Rectal smooth muscle tissue (tissue), 1 donor: ENCODE results near the gene NMUR1.

Source experiments
- H3K27ac ChIP-seq: one replicate; pipeline ENCODE4 v1.7.0; 2013; ENCODE audit warnings: low read depth, low read length, inconsistent platforms
- H3K27me3 ChIP-seq: one replicate; pipeline ENCODE4 v1.7.0; 2013; ENCODE audit warnings: low read length; ENCODE audit not compliant: control insufficient read depth, insufficient read depth
- H3K36me3 ChIP-seq: one replicate; pipeline ENCODE4 v1.7.0; 2013; ENCODE audit warnings: low read length; ENCODE audit not compliant: control insufficient read depth, insufficient read depth
- H3K4me1 ChIP-seq: one replicate; pipeline ENCODE4 v1.7.0; 2013; ENCODE audit warnings: low read length; ENCODE audit not compliant: control insufficient read depth, insufficient read depth
- H3K4me3 ChIP-seq: one replicate; pipeline ENCODE4 v1.7.0; 2013; ENCODE audit warnings: low read length
- H3K9ac ChIP-seq: one replicate; pipeline ENCODE4 v1.7.0; 2013; ENCODE audit warnings: low read length

Gene NMUR1

GRCh38 chr2:231486851-231487596 lies 43.2 kb downstream of the NMUR1 start:
- Histone ChIP-seq H3K4me3 (no peak overlapping the region), H3K27ac (no peak overlapping the region), H3K36me3 (no peaks in the 10 kb centered on the region), H3K27me3 (no peaks in the 10 kb centered on the region), H3K9ac (no peak overlapping the region), H3K4me1 (peaks cover 4% of the 10 kb centered on the region)

GRCh38 chr2:231483398-231484329 lies 46.6 kb downstream of the NMUR1 start:
- Histone ChIP-seq H3K27me3 (no peaks in the 10 kb centered on the region), H3K36me3 (no peaks in the 10 kb centered on the region), H3K4me1 (peaks cover 4% of the 10 kb centered on the region), H3K27ac (peak overlapping the region; percentile 73), H3K4me3 (peak overlapping the region; percentile 51), H3K9ac (peak overlapping the region; percentile 61)

- peak overlapping the region; percentile 61 for H3K9ac ChIP-seq
- H3K4me3 ChIP-seq, result peak overlapping the region; percentile 51
- H3K4me1 ChIP-seq, result peaks cover 4% of the 10 kb centered on the region
- H3K36me3 ChIP-seq, result no peaks in the 10 kb centered on the region
- peak overlapping the region; percentile 73 for H3K27ac ChIP-seq
- H3K27me3 ChIP-seq, result no peaks in the 10 kb centered on the region
These were observed 47.3 kb downstream of the NMUR1 start for GRCh38 chr2:231482806-231483391.

GRCh38 chr2:231480781-231481180 lies 49.5 kb downstream of the NMUR1 start:
- H3K4me1 ChIP-seq, result peaks cover 4% of the 10 kb centered on the region
- no peaks in the 10 kb centered on the region for H3K27me3 ChIP-seq
- H3K36me3 ChIP-seq, result no peaks in the 10 kb centered on the region
- no peak overlapping the region for H3K9ac ChIP-seq
- no peak overlapping the region for H3K27ac ChIP-seq
- no peak overlapping the region for H3K4me3 ChIP-seq

- Histone ChIP-seq H3K9ac (no peak overlapping the region), H3K27ac (no peak overlapping the region), H3K4me1 (peaks cover 4% of the 10 kb centered on the region), H3K27me3 (no peaks in the 10 kb centered on the region), H3K4me3 (no peak overlapping the region), H3K36me3 (no peaks in the 10 kb centered on the region)
These were observed 50.8 kb downstream of the NMUR1 start for GRCh38 chr2:231479455-231479854.

- no peak overlapping the region for H3K27ac ChIP-seq
- no peak overlapping the region for H3K4me3 ChIP-seq
- no peak overlapping the region for H3K9ac ChIP-seq
- no peaks in the 10 kb centered on the region for H3K36me3 ChIP-seq
- no peaks in the 10 kb centered on the region for H3K4me1 ChIP-seq
- no peaks in the 10 kb centered on the region for H3K27me3 ChIP-seq
These were observed 53.3 kb downstream of the NMUR1 start for GRCh38 chr2:231476920-231477319.

GRCh38 chr2:231475965-231476364 lies 54.3 kb downstream of the NMUR1 start:
- Histone ChIP-seq H3K27ac (no peak overlapping the region), H3K4me3 (no peak overlapping the region), H3K9ac (no peak overlapping the region), H3K4me1 (no peaks in the 10 kb centered on the region), H3K27me3 (no peaks in the 10 kb centered on the region), H3K36me3 (no peaks in the 10 kb centered on the region)
